Measurements from ENCODE around the gene ABHD17B. TPM values are rescaled to one million over a fixed set of nuclear protein-coding genes. Genes with fewer than 3 reads are reported as not detected.

The ABHD17B gene
- total RNA-seq, 1 experiment from 2014 or later = 21.1 TPM

DNA sequence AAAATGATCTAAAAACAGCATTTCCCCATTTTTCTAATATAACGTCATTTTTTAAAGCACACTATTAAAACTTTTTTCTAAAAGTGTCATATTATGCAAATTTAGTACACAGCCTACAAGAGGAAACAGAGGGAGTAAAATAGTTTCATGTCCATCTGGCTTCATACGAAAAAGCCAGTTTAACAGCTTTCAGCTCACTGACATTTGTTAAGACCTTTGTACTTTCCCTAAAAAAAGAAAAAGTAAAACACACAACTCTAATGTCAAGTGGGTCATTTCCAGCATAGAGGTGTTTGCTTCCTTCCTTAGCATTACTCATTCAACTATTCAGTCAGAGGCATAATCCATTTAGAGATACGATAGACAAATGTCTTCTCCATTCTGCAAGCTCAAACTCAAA is 49.4 kb downstream of the ABHD17B start:
- in situ Hi-C loops (cut with HindIII; ENCODE audit: low pct_unique_long_range_greater_than_20kb, low sequenced_read_pairs) = no loop called here
- Histone ChIP-seq H3K4me1 (ENCODE audit: control insufficient read depth, insufficient read depth, low read length) (no peaks in the 10 kb centered on the region), H3K36me3 (ENCODE audit: control insufficient read depth, insufficient read depth, low read length) (peaks cover 8% of the 10 kb centered on the region; the same call in 1 of the 2 replicates), H3K27ac (ENCODE audit: low read length) (no peak overlapping the region), H3K9me3 (ENCODE audit: control insufficient read depth, insufficient read depth, low read depth, low read length) (peaks cover 7% of the 10 kb centered on the region; the same call in 1 of the 2 replicates), H3K27me3 (ENCODE audit: control insufficient read depth, insufficient read depth, low read length) (no peaks in the 10 kb centered on the region), H3K4me3 (ENCODE audit: low read depth in 2 of 2, low read length in 2 of 2) (no peak overlapping the region)
- CTCF ChIA-PET = no interaction called here
- TF ChIP-seq, protein P1, sequence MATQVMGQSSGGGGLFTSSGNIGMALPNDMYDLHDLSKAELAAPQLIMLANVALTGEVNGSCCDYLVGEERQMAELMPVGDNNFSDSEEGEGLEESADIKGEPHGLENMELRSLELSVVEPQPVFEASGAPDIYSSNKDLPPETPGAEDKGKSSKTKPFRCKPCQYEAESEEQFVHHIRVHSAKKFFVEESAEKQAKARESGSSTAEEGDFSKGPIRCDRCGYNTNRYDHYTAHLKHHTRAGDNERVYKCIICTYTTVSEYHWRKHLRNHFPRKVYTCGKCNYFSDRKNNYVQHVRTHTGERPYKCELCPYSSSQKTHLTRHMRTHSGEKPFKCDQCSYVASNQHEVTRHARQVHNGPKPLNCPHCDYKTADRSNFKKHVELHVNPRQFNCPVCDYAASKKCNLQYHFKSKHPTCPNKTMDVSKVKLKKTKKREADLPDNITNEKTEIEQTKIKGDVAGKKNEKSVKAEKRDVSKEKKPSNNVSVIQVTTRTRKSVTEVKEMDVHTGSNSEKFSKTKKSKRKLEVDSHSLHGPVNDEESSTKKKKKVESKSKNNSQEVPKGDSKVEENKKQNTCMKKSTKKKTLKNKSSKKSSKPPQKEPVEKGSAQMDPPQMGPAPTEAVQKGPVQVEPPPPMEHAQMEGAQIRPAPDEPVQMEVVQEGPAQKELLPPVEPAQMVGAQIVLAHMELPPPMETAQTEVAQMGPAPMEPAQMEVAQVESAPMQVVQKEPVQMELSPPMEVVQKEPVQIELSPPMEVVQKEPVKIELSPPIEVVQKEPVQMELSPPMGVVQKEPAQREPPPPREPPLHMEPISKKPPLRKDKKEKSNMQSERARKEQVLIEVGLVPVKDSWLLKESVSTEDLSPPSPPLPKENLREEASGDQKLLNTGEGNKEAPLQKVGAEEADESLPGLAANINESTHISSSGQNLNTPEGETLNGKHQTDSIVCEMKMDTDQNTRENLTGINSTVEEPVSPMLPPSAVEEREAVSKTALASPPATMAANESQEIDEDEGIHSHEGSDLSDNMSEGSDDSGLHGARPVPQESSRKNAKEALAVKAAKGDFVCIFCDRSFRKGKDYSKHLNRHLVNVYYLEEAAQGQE (IDR thresholded peaks at IDR 0.05; ENCODE audit: insufficient read depth in 1 of 2, low read depth in 2 of 2, low read length in 1 of 2) = no peak
- TF ChIP-seq POLR2AphosphoS5 (IDR thresholded peaks at IDR 0.05; ENCODE audit: low read depth, low read length) (no peak), TCF7L2 (IDR thresholded peaks at IDR 0.05; ENCODE audit: low read depth, low read length) (no peak)
- TF ChIP-seq, protein P2, sequence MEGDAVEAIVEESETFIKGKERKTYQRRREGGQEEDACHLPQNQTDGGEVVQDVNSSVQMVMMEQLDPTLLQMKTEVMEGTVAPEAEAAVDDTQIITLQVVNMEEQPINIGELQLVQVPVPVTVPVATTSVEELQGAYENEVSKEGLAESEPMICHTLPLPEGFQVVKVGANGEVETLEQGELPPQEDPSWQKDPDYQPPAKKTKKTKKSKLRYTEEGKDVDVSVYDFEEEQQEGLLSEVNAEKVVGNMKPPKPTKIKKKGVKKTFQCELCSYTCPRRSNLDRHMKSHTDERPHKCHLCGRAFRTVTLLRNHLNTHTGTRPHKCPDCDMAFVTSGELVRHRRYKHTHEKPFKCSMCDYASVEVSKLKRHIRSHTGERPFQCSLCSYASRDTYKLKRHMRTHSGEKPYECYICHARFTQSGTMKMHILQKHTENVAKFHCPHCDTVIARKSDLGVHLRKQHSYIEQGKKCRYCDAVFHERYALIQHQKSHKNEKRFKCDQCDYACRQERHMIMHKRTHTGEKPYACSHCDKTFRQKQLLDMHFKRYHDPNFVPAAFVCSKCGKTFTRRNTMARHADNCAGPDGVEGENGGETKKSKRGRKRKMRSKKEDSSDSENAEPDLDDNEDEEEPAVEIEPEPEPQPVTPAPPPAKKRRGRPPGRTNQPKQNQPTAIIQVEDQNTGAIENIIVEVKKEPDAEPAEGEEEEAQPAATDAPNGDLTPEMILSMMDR (IDR thresholded peaks at IDR 0.05) = no peak
- intact Hi-C loops (cut with micrococcal nuclease; ENCODE audit: unreplicated experiment) = no loop called here
- no TSS peak for BruUV-seq (replicated peaks)
- no peak for ATAC-seq
- DNase-seq (ENCODE audit: low read depth, low spot score) = no peak
- POLR2A ChIA-PET = no interaction called here

GRCh38 chr9:71859939-71860338 is 51.1 kb downstream of the ABHD17B start:
- CTCF ChIA-PET = no interaction called here
- BruUV-seq (replicated peaks) = no TSS peak
- H3K27ac ChIP-seq (ENCODE audit: low read length) = no peak overlapping the region
- no peaks in the 10 kb centered on the region for H3K4me1 ChIP-seq (ENCODE audit: control insufficient read depth, insufficient read depth, low read length)
- ATAC-seq (no peak), DNase-seq (ENCODE audit: low read depth, low spot score) (no peak)
- intact Hi-C loops (cut with micrococcal nuclease; ENCODE audit: unreplicated experiment) (no loop called here), in situ Hi-C loops (cut with HindIII; ENCODE audit: low pct_unique_long_range_greater_than_20kb, low sequenced_read_pairs) (no loop called here)
- TF ChIP-seq, protein P2 (IDR thresholded peaks at IDR 0.05) = no peak
- TF ChIP-seq POLR2AphosphoS5 (IDR thresholded peaks at IDR 0.05; ENCODE audit: low read depth, low read length) (no peak), SIN3A (IDR thresholded peaks at IDR 0.05; ENCODE audit: borderline replicate concordance, insufficient read depth, low read depth, low read length) (no peak), TCF7L2 (IDR thresholded peaks at IDR 0.05; ENCODE audit: low read depth, low read length) (no peak)
- TF ChIP-seq, protein P1 (IDR thresholded peaks at IDR 0.05; ENCODE audit: insufficient read depth in 1 of 2, low read depth in 2 of 2, low read length in 1 of 2) = no peak
- no peaks in the 10 kb centered on the region; the same call in 1 of the 2 replicates for H3K36me3 ChIP-seq (ENCODE audit: control insufficient read depth, insufficient read depth, low read length)
- H3K9me3 ChIP-seq (ENCODE audit: control insufficient read depth, insufficient read depth, low read depth, low read length) = peaks cover 7% of the 10 kb centered on the region; the same call in 1 of the 2 replicates
- H3K27me3 ChIP-seq (ENCODE audit: control insufficient read depth, insufficient read depth, low read length) = no peaks in the 10 kb centered on the region
- POLR2A ChIA-PET = no interaction called here
- H3K4me3 ChIP-seq (ENCODE audit: low read depth in 2 of 2, low read length in 2 of 2) = no peak overlapping the region

Data from Panc1 (cell line).